ENCODE measurements around the gene TMEM182.

TMEM182 gene

DNA sequence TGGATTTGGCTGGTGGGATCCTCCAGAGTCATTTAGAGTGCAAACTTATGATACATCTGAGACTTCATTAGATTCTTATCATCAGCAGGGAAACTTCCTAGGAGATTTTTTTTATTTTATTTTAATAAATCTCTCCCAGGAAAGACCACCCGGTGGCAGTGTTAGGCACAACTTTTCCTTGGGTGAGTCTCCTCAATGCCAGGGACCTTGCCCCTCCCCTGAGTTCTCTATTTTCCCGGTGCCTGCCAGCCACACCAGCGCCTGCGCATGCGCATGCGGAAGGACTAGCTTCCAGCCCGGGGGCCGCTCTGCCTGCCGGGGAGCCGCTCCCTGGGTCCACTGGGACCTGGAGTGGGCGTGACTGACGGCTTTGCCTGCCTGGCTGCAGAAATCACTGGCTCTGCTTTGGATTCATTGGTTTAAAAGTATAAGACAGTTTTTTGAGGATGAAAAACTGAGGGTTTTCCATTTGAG, 86.6 kb downstream of the TMEM182 start:
- Histone ChIP-seq H3K27ac (ENCODE audit: extremely low read depth, low read depth, low read length) (no peak overlapping the region), H3K9me3 (ENCODE audit: control insufficient read depth, insufficient read depth, low read depth, low read length) (no peaks in the 10 kb centered on the region), H3K36me3 (ENCODE audit: control insufficient read depth in 2 of 2, insufficient read depth in 1 of 2, low read length in 2 of 2) (no peaks in the 10 kb centered on the region), H3K4me3 (ENCODE audit: low read depth, low read length) (peak overlapping the region; percentile 27), H3K4me1 (ENCODE audit: control insufficient read depth, insufficient read depth, low read length) (0 out of 2 replicates have a peak, but pooled peaks cover 2% of the 10 kb centered on the region)
- ChIA-PET CTCF (interaction anchor here (0.6 to 2.0 kb wide), 7 partner anchors 9 to 1161 kb away, joined by 3 to 9 read pairs (median 3); no protein-coding TSS in a partner anchor), POLR2A (no interaction called here)
- TF ChIP-seq ZNF501 (tag by site-specific recombination; IDR thresholded peaks at IDR 0.05) (no peak), SP3 (tag by site-specific recombination; IDR thresholded peaks at IDR 0.05) (no peak), ZNF530 (tag by site-specific recombination; IDR thresholded peaks at IDR 0.05; ENCODE audit: low read depth) (no peak), OVOL3 (tag by site-specific recombination; IDR thresholded peaks at IDR 0.05) (no peak), ZNF394 (tag by site-specific recombination; IDR thresholded peaks at IDR 0.05; ENCODE audit: borderline replicate concordance) (no peak), TCF7L2 (IDR thresholded peaks at IDR 0.05; ENCODE audit: borderline replicate concordance, low read depth, low read length) (no peak), ZNF664 (tag by site-specific recombination; IDR thresholded peaks at IDR 0.05) (no peak), ZNF777 (tag by site-specific recombination; IDR thresholded peaks at IDR 0.05; ENCODE audit: borderline replicate concordance) (no peak), ZNF843 (tag by site-specific recombination; IDR thresholded peaks at IDR 0.05) (no peak), ZNF274 (IDR thresholded peaks at IDR 0.05; ENCODE audit: low read length) (no peak), ZNF274 (tag by site-specific recombination; IDR thresholded peaks at IDR 0.05; ENCODE audit: borderline replicate concordance) (no peak), BCL11B (tag by site-specific recombination; IDR thresholded peaks at IDR 0.05; ENCODE audit: low read depth) (no peak), EGR2 (tag by site-specific recombination; IDR thresholded peaks at IDR 0.05; ENCODE audit: low read depth) (0 out of 2 replicates have a peak, but pooled peaks have one; percentile 12), ZNF529 (tag by site-specific recombination; IDR thresholded peaks at IDR 0.05; ENCODE audit: insufficient replicate concordance) (no peak), ZNF624 (tag by site-specific recombination; IDR thresholded peaks at IDR 0.05) (no peak), IKZF3 (tag by site-specific recombination; IDR thresholded peaks at IDR 0.05) (no peak), ZNF174 (tag by site-specific recombination; IDR thresholded peaks at IDR 0.05) (no peak), ZNF747 (tag by site-specific recombination; IDR thresholded peaks at IDR 0.05) (no peak), YY1 (tag by site-specific recombination; IDR thresholded peaks at IDR 0.05) (no peak), ZNF169 (tag by site-specific recombination; IDR thresholded peaks at IDR 0.05) (no peak), ZNF292 (tag by site-specific recombination; IDR thresholded peaks at IDR 0.05; ENCODE audit: borderline replicate concordance, low read depth) (no peak), ZBTB48 (tag by site-specific recombination; IDR thresholded peaks at IDR 0.05) (peak; percentile 78), ZNF239 (tag by site-specific recombination; IDR thresholded peaks at IDR 0.05) (no peak), ZNF560 (tag by site-specific recombination; IDR thresholded peaks at IDR 0.05; ENCODE audit: borderline replicate concordance) (no peak), ZNF426 (tag by site-specific recombination; IDR thresholded peaks at IDR 0.05) (no peak)
- TF ChIP-seq, protein P1, sequence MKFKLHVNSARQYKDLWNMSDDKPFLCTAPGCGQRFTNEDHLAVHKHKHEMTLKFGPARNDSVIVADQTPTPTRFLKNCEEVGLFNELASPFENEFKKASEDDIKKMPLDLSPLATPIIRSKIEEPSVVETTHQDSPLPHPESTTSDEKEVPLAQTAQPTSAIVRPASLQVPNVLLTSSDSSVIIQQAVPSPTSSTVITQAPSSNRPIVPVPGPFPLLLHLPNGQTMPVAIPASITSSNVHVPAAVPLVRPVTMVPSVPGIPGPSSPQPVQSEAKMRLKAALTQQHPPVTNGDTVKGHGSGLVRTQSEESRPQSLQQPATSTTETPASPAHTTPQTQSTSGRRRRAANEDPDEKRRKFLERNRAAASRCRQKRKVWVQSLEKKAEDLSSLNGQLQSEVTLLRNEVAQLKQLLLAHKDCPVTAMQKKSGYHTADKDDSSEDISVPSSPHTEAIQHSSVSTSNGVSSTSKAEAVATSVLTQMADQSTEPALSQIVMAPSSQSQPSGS (tag by site-specific recombination; IDR thresholded peaks at IDR 0.05; ENCODE audit: low read depth), result no peak
- TF ChIP-seq, protein P2, sequence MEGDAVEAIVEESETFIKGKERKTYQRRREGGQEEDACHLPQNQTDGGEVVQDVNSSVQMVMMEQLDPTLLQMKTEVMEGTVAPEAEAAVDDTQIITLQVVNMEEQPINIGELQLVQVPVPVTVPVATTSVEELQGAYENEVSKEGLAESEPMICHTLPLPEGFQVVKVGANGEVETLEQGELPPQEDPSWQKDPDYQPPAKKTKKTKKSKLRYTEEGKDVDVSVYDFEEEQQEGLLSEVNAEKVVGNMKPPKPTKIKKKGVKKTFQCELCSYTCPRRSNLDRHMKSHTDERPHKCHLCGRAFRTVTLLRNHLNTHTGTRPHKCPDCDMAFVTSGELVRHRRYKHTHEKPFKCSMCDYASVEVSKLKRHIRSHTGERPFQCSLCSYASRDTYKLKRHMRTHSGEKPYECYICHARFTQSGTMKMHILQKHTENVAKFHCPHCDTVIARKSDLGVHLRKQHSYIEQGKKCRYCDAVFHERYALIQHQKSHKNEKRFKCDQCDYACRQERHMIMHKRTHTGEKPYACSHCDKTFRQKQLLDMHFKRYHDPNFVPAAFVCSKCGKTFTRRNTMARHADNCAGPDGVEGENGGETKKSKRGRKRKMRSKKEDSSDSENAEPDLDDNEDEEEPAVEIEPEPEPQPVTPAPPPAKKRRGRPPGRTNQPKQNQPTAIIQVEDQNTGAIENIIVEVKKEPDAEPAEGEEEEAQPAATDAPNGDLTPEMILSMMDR (tag by site-specific recombination; IDR thresholded peaks at IDR 0.05), result 0 out of 2 replicates have a peak, but pooled peaks have one; percentile 21
- TF ChIP-seq, protein P3, sequence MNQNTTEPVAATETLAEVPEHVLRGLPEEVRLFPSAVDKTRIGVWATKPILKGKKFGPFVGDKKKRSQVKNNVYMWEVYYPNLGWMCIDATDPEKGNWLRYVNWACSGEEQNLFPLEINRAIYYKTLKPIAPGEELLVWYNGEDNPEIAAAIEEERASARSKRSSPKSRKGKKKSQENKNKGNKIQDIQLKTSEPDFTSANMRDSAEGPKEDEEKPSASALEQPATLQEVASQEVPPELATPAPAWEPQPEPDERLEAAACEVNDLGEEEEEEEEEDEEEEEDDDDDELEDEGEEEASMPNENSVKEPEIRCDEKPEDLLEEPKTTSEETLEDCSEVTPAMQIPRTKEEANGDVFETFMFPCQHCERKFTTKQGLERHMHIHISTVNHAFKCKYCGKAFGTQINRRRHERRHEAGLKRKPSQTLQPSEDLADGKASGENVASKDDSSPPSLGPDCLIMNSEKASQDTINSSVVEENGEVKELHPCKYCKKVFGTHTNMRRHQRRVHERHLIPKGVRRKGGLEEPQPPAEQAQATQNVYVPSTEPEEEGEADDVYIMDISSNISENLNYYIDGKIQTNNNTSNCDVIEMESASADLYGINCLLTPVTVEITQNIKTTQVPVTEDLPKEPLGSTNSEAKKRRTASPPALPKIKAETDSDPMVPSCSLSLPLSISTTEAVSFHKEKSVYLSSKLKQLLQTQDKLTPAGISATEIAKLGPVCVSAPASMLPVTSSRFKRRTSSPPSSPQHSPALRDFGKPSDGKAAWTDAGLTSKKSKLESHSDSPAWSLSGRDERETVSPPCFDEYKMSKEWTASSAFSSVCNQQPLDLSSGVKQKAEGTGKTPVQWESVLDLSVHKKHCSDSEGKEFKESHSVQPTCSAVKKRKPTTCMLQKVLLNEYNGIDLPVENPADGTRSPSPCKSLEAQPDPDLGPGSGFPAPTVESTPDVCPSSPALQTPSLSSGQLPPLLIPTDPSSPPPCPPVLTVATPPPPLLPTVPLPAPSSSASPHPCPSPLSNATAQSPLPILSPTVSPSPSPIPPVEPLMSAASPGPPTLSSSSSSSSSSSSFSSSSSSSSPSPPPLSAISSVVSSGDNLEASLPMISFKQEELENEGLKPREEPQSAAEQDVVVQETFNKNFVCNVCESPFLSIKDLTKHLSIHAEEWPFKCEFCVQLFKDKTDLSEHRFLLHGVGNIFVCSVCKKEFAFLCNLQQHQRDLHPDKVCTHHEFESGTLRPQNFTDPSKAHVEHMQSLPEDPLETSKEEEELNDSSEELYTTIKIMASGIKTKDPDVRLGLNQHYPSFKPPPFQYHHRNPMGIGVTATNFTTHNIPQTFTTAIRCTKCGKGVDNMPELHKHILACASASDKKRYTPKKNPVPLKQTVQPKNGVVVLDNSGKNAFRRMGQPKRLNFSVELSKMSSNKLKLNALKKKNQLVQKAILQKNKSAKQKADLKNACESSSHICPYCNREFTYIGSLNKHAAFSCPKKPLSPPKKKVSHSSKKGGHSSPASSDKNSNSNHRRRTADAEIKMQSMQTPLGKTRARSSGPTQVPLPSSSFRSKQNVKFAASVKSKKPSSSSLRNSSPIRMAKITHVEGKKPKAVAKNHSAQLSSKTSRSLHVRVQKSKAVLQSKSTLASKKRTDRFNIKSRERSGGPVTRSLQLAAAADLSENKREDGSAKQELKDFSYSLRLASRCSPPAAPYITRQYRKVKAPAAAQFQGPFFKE (tag by site-specific recombination; IDR thresholded peaks at IDR 0.05; ENCODE audit: borderline replicate concordance), result no peak
- TF ChIP-seq, protein P4, sequence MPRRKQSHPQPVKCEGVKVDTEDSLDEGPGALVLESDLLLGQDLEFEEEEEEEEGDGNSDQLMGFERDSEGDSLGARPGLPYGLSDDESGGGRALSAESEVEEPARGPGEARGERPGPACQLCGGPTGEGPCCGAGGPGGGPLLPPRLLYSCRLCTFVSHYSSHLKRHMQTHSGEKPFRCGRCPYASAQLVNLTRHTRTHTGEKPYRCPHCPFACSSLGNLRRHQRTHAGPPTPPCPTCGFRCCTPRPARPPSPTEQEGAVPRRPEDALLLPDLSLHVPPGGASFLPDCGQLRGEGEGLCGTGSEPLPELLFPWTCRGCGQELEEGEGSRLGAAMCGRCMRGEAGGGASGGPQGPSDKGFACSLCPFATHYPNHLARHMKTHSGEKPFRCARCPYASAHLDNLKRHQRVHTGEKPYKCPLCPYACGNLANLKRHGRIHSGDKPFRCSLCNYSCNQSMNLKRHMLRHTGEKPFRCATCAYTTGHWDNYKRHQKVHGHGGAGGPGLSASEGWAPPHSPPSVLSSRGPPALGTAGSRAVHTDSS (tag by site-specific recombination; IDR thresholded peaks at IDR 0.05), result no peak

Measured in HEK293 (cell line).